ENCODE results near the gene GLI3. TPM values are rescaled to one million over a fixed set of nuclear protein-coding genes. Genes with fewer than 3 reads are reported as not detected.

The GLI3 gene
- total and polyA plus RNA-seq, 2 of the 8 experiments (the other 6 are each of a cell fraction or from before 2014, with no cell fraction given): 8.0 to 31.1 TPM

DNA sequence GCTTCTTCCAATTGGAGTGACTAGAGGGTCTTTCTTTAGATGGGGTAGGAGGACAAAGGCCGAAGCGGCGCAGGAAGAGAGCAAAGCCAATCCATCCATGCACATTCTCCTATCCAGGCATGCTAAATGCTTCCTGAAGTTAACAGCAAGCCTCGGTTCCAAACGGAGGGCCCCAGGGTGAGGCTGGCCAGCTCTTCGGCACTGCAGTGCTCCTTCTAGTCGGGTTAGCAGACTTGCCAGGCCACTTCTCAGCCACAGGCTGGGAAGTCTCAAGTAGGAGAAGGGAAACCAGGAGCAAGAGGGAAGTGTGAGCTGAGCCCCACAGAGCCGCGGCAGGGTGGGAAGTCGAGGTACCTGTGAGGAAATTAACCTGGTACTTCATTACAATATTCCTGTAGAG, 280.3 kb downstream of the GLI3 start:
- Histone ChIP-seq H3K27ac (ENCODE audit: low read depth, low read length) (no peak overlapping the region), H2AK5ac (ENCODE audit: low read depth, low read length) (no peak overlapping the region), H4K20me1 (replicated peaks in 1 of 2; ENCODE audit: control insufficient read depth in 1 of 2, insufficient read depth in 2 of 2, low read length in 2 of 2) (no peaks in the 10 kb centered on the region), H4K8ac (ENCODE audit: extremely low read depth, insufficient read depth, low read length) (no peak overlapping the region), H3K27me3 (replicated peaks in 1 of 4; ENCODE audit: control insufficient read depth in 3 of 4, extremely low read depth in 1 of 4, insufficient read depth in 3 of 4, low read length in 3 of 4) (peaks cover 0 to 2% (median 0%) of the 10 kb centered on the region in 4 experiments; a peak in 2 of 7 replicates), H3K14ac (ENCODE audit: insufficient read length) (no peak overlapping the region), H3K79me1 (ENCODE audit: low read depth, low read length) (no peaks in the 10 kb centered on the region), H4K91ac (replicated peaks; ENCODE audit: insufficient read length, low read length) (no peak overlapping the region), H3K23ac (ENCODE audit: insufficient read length) (no peak overlapping the region), H3K4me1 (replicated peaks in 1 of 4; ENCODE audit: control insufficient read depth in 3 of 4, insufficient read depth in 4 of 4, low read length in 3 of 4) (peaks cover 0 to 9% (median 7%) of the 10 kb centered on the region in 4 experiments; a peak in 6 of 7 replicates), H3K36me3 (ENCODE audit: control insufficient read depth in 2 of 4, insufficient read depth in 4 of 4, low read length in 3 of 4) (no peaks in the 10 kb centered on the region), H3K4ac (replicated peaks; ENCODE audit: insufficient read length, low read depth, low read length) (no peak overlapping the region), H3K18ac (ENCODE audit: extremely low read depth, low read length) (no peak overlapping the region), H2AFZ (ENCODE audit: low read length) (no peak overlapping the region), H2BK120ac (replicated peaks; ENCODE audit: low read depth, low read length) (no peak overlapping the region), H3K23me2 (ENCODE audit: low read depth, low read length) (no peaks in the 10 kb centered on the region), H2BK15ac (ENCODE audit: low read length) (no peak overlapping the region), H3K4me2 (ENCODE audit: insufficient read depth in 1 of 2, low read depth in 2 of 2, low read length in 2 of 2) (no peak overlapping the region), H3K9ac (replicated peaks in 1 of 4; ENCODE audit: extremely low read depth in 1 of 4, low read depth in 3 of 4, low read length in 3 of 4) (no peak overlapping the region), H3K4me3 (ENCODE audit: extremely low read depth in 1 of 4, insufficient read depth in 2 of 4, low read depth in 3 of 4, low read length in 4 of 4) (no peak overlapping the region), H2BK12ac (ENCODE audit: low read depth, low read length) (no peak overlapping the region), H2BK20ac (ENCODE audit: low read length) (no peak overlapping the region), H3K56ac (replicated peaks; ENCODE audit: insufficient read length, low read depth, low read length) (no peak overlapping the region), H3K9me3 (ENCODE audit: insufficient read depth in 2 of 2, low read depth in 1 of 2, low read length in 1 of 2) (no peaks in the 10 kb centered on the region), H3K79me2 (ENCODE audit: control insufficient read depth in 1 of 2, insufficient read depth in 2 of 2, low read length in 2 of 2) (no peaks in the 10 kb centered on the region), H4K5ac (ENCODE audit: insufficient read length, low read depth, low read length) (no peak overlapping the region), H2BK5ac (ENCODE audit: low read depth, low read length) (no peak overlapping the region)
- ChIA-PET POLR2A (ENCODE audit: partially characterized antibody) (no interaction called here), CTCF (ENCODE audit: partially characterized antibody) (interaction anchor here (1.3 to 4.6 kb wide), 4 partner anchors 14 to 24 kb away, joined by 3 to 27 read pairs (median 16); no protein-coding TSS in a partner anchor)
- 87% methylated on average over 10 of the region's 10 CpGs; no CpG with 5 or more reads in 1 of the 2 experiments for WGBS, 2 experiments (ENCODE audit: extremely low coverage in 1 of 2, insufficient coverage in 1 of 2, insufficient read length in 1 of 2, insufficient replicate concordance in 2 of 2, low coverage in 1 of 2, low lambda C conversion rate in 2 of 2, missing lambda C conversion rate in 1 of 2)
- TF ChIP-seq POLR2A (IDR thresholded peaks at IDR 0.05; ENCODE audit: control extremely low read depth in 1 of 2, low read depth in 2 of 2, low read length in 2 of 2) (no peak), POLR2AphosphoS5 (IDR thresholded peaks at IDR 0.05; ENCODE audit: low read depth, low read length) (no peak), JUN (IDR thresholded peaks at IDR 0.05; ENCODE audit: low read depth, low read length) (no peak), EP300 (IDR thresholded peaks at IDR 0.05; ENCODE audit: borderline replicate concordance in 1 of 2, low read depth in 2 of 2, low read length in 2 of 2) (no peak), TAF7 (optimal IDR thresholded peaks at IDR 0.05; ENCODE audit: borderline replicate concordance, low read depth, low read length) (no peak), SP2 (IDR thresholded peaks at IDR 0.05; ENCODE audit: low read length) (no peak), TCF12 (IDR thresholded peaks at IDR 0.05; ENCODE audit: low read depth, low read length) (no peak), MAFK (IDR thresholded peaks at IDR 0.05; ENCODE audit: low read depth, low read length) (no peak)
- FAIRE-seq (no peak), DNase-seq (ENCODE audit: low read depth in 1 of 2, low spot score in 2 of 2) (no peak)
